Tibial nerve (tissue), 4 donors: ENCODE data around the gene ERC2. TPM values are rescaled to one million over a fixed set of nuclear protein-coding genes. Genes with fewer than 3 reads are reported as not detected.

Source experiments
- DNase-seq, 2 donors: peaks; one replicate each; pipeline ENCODE4 v3.0.0-alpha.2; 2019; ENCODE audit warnings: low spot score in 2 of 2
- H3K27ac ChIP-seq, 4 donors: fragments of 200-600 bp; sonication (generic) in 3 of 4; one replicate each; pipeline ENCODE4 v1.5.1; 2017 to 2019; ENCODE audit warnings: mild to moderate bottlenecking in 1 of 4
- H3K27me3 ChIP-seq, 2 donors: fragments of 200-600 bp; sonication (generic) in 1 of 2; one replicate each; pipeline versions ENCODE4 v1.5.1 to v1.6.0; 2017 to 2019
- H3K36me3 ChIP-seq, 3 donors: fragments of 200-600 bp; sonication (generic); one replicate each; pipeline ENCODE4 v1.5.1; 2018 to 2019
- H3K4me1 ChIP-seq, 4 donors: fragments of 200-600 bp; sonication (generic) in 3 of 4; one replicate each; pipeline ENCODE4 v1.5.1; 2017 to 2019
- H3K4me3 ChIP-seq, 4 donors: fragments of 200-600 bp; sonication (generic) in 3 of 4; one replicate each; pipeline ENCODE4 v1.5.1; 2017 to 2019; ENCODE audit warnings: mild to moderate bottlenecking in 1 of 4, moderate library complexity in 1 of 4
- H3K9me3 ChIP-seq, 4 donors: fragments of 200-600 bp; sonication (generic) in 3 of 4; one replicate each; pipeline ENCODE4 v1.5.1; 2017 to 2019
- CTCF ChIP-seq, 5 experiments: fragments of 200-600 bp in 3 of 5; fragments of 450-650 bp in 2 of 5; sonication (generic) in 3 of 5; IDR thresholded peaks; one replicate each; pipeline ENCODE4 v1.5.1; 2016 to 2019; ENCODE audit warnings: antibody characterized with exemption in 5 of 5, mild to moderate bottlenecking in 3 of 5, moderate library complexity in 2 of 5
- EP300 ChIP-seq, 2 donors: sonication (generic); formaldehyde crosslinking; IDR thresholded peaks; one replicate each; pipeline ENCODE4 v1.6.1; 2017; ENCODE audit warnings: antibody characterized with exemption in 2 of 2, mild to moderate bottlenecking in 1 of 2
- POLR2A ChIP-seq, 2 donors: fragments of 450-650 bp; IDR thresholded peaks; one replicate each; pipeline ENCODE4 v1.6.1; 2017; ENCODE audit warnings: antibody characterized with exemption in 2 of 2, mild to moderate bottlenecking in 2 of 2, moderate library complexity in 2 of 2
- WGBS, 2 donors: methylation state at CpG; one replicate each; pipeline ENCODE4 v1.1.5; 2018; 5-methylcytosine and 5-hydroxymethylcytosine counted together
- total RNA-seq, 4 donors: library from RNA; depleted of rRNA; stranded (reverse); fragments of >200 nt; gene quantifications; one replicate each; pipeline ENCODE4 v1.1.0, GENCODE V29; 2016

The ERC2 gene
- total RNA-seq, 4 donors from 2014 or later, result 0.84 to 0.98 (median 0.90) TPM; not detected in 1

GRCh38 chr3:55978953-55979352, 489.3 kb downstream of the ERC2 start:
- no peaks in the 10 kb centered on the region for H3K27me3 ChIP-seq
- no peaks in the 10 kb centered on the region for H3K9me3 ChIP-seq
- no peak for DNase-seq
- no peak overlapping the region for H3K27ac ChIP-seq
- no peak for TF ChIP-seq EP300 (IDR thresholded peaks at IDR 0.05)
- no peak for TF ChIP-seq CTCF (IDR thresholded peaks at IDR 0.05)
- 89 to 91% methylated on average over 6 of the region's 6 CpGs for WGBS, 2 donors
- H3K4me3 ChIP-seq, result no peak overlapping the region
- no peaks in the 10 kb centered on the region for H3K4me1 ChIP-seq
- no peaks in the 10 kb centered on the region for H3K36me3 ChIP-seq

- Histone ChIP-seq H3K36me3 (no peaks in the 10 kb centered on the region), H3K27ac (no peak overlapping the region), H3K9me3 (no peaks in the 10 kb centered on the region), H3K27me3 (no peaks in the 10 kb centered on the region), H3K4me1 (no peaks in the 10 kb centered on the region), H3K4me3 (no peak overlapping the region)
- WGBS, 2 donors, result 59 to 70% methylated on average over 13 of the region's 13 CpGs
- DNase-seq, result no peak
- TF ChIP-seq POLR2A (IDR thresholded peaks at IDR 0.05) (no peak), EP300 (IDR thresholded peaks at IDR 0.05) (no peak), CTCF (IDR thresholded peaks at IDR 0.05) (no peak)
Measured at GRCh38 chr3:55974421-55975165, 493.7 kb downstream of the ERC2 start.

- Histone ChIP-seq H3K27me3 (no peaks in the 10 kb centered on the region), H3K36me3 (no peaks in the 10 kb centered on the region), H3K27ac (no peak overlapping the region), H3K4me3 (no peak overlapping the region), H3K9me3 (no peaks in the 10 kb centered on the region), H3K4me1 (no peaks in the 10 kb centered on the region)
- WGBS, 2 donors, result 86 to 91% methylated on average over 2 of the region's 2 CpGs
- no peak for DNase-seq
- no peak for TF ChIP-seq CTCF (IDR thresholded peaks at IDR 0.05)
Measured at GRCh38 chr3:55969634-55970033, 498.6 kb downstream of the ERC2 start.

- H3K4me1 ChIP-seq, result no peaks in the 10 kb centered on the region
- H3K27me3 ChIP-seq, result no peaks in the 10 kb centered on the region
- no peak overlapping the region for H3K4me3 ChIP-seq
- no peaks in the 10 kb centered on the region for H3K36me3 ChIP-seq
- no peak for TF ChIP-seq CTCF (IDR thresholded peaks at IDR 0.05)
- no peak for TF ChIP-seq EP300 (IDR thresholded peaks at IDR 0.05)
- no peak for TF ChIP-seq POLR2A (IDR thresholded peaks at IDR 0.05)
- 64% methylated on average over 6 of the region's 6 CpGs for WGBS, 2 donors
- no peak overlapping the region for H3K27ac ChIP-seq
- no peaks in the 10 kb centered on the region for H3K9me3 ChIP-seq
- no peak for DNase-seq
Measured at GRCh38 chr3:55968331-55968730, 499.9 kb downstream of the ERC2 start.

GRCh38 chr3:55966566-55966965, 501.7 kb downstream of the ERC2 start:
- no peaks in the 10 kb centered on the region for H3K4me1 ChIP-seq
- no peak for TF ChIP-seq POLR2A (IDR thresholded peaks at IDR 0.05)
- TF ChIP-seq EP300 (IDR thresholded peaks at IDR 0.05), result no peak
- TF ChIP-seq CTCF (IDR thresholded peaks at IDR 0.05), result no peak
- DNase-seq, result no peak
- H3K27ac ChIP-seq, result no peak overlapping the region
- no peak overlapping the region for H3K4me3 ChIP-seq
- no peaks in the 10 kb centered on the region for H3K27me3 ChIP-seq
- no peaks in the 10 kb centered on the region for H3K36me3 ChIP-seq
- no peaks in the 10 kb centered on the region for H3K9me3 ChIP-seq
- 82 to 88% methylated on average over 1 of the region's 1 CpG for WGBS, 2 donors
